Neuronal stem cell (in vitro differentiated cells): Measurements from ENCODE around the gene POU3F3.

Source experiments
- DNase-seq: peaks from one replicate; pipeline ENCODE4 v3.0.0-alpha.2; 2013; ENCODE audit warnings: low spot score
- H2AFZ ChIP-seq: one replicate; pipeline ENCODE4 v1.6.1; 2013; ENCODE audit warnings: mild to moderate bottlenecking, low read length, inconsistent platforms
- H2AK5ac ChIP-seq: 2 replicates; pipeline ENCODE4 v1.6.1; 2013; ENCODE audit warnings: low read depth, mild to moderate bottlenecking, inconsistent platforms, low read length, moderate library complexity, mixed read lengths
- H2BK120ac ChIP-seq: 2 replicates; pipeline ENCODE4 v1.6.1; 2013; ENCODE audit warnings: low read depth, mild to moderate bottlenecking, inconsistent platforms, low read length, moderate library complexity, mixed read lengths
- H2BK12ac ChIP-seq: one replicate; pipeline ENCODE4 v1.6.1; 2013; ENCODE audit warnings: low read length, inconsistent platforms
- H2BK15ac ChIP-seq: 2 replicates; pipeline ENCODE4 v1.6.1; 2013; ENCODE audit warnings: mild to moderate bottlenecking, low read length, inconsistent platforms, mixed read lengths
- H2BK5ac ChIP-seq: one replicate; pipeline ENCODE4 v1.6.1; 2013; ENCODE audit warnings: inconsistent platforms, mild to moderate bottlenecking, low read length, moderate library complexity
- H3K14ac ChIP-seq: one replicate; pipeline ENCODE4 v1.6.1; 2013; ENCODE audit warnings: low read length, inconsistent platforms
- H3K18ac ChIP-seq: 2 replicates; pipeline ENCODE4 v1.6.1; 2013; ENCODE audit warnings: low read length, inconsistent platforms
- H3K23ac ChIP-seq: 2 replicates; pipeline ENCODE4 v1.6.1; 2013; ENCODE audit warnings: low read depth, mild to moderate bottlenecking, mixed read lengths, low read length, inconsistent platforms; ENCODE audit not compliant: poor library complexity
- H3K27ac ChIP-seq: replicated peaks from 3 replicates; pipeline ENCODE4 v1.5.1; 2013; ENCODE audit warnings: low read length, inconsistent platforms
- H3K27me3 ChIP-seq, 3 experiments: 2 replicates each; pipeline ENCODE4 v1.6.1; 2013; ENCODE audit warnings: low read length in 3 of 3, mild to moderate bottlenecking in 2 of 3, inconsistent platforms in 1 of 3, low read depth in 1 of 3, mixed read lengths in 1 of 3, moderate library complexity in 1 of 3; ENCODE audit not compliant: control insufficient read depth in 3 of 3, insufficient read depth in 3 of 3
- H3K36me3 ChIP-seq, 2 donors: replicated peaks in 1 of 2; 2 replicates each; pipeline ENCODE4 v1.6.1; 2013; ENCODE audit warnings: low read length in 2 of 2; ENCODE audit not compliant: control insufficient read depth in 2 of 2, insufficient read depth in 2 of 2
- H3K4ac ChIP-seq: 2 replicates; pipeline ENCODE4 v1.6.1; 2013; ENCODE audit warnings: inconsistent platforms, mild to moderate bottlenecking, low read length, moderate library complexity
- H3K4me1 ChIP-seq, 2 donors: 1 replicate in 1 of 2; 2 replicates in 1 of 2; pipeline ENCODE4 v1.6.1; 2013; ENCODE audit warnings: low read length in 2 of 2, low read depth in 1 of 2; ENCODE audit not compliant: control insufficient read depth in 2 of 2, insufficient read depth in 1 of 2
- H3K4me2 ChIP-seq: one replicate; pipeline ENCODE4 v1.6.1; 2013; ENCODE audit warnings: mild to moderate bottlenecking, low read length, inconsistent platforms; ENCODE audit not compliant: insufficient read depth, poor library complexity, severe bottlenecking
- H3K4me3 ChIP-seq, 2 donors: 2 replicates each; pipeline ENCODE4 v1.5.1; 2013; ENCODE audit warnings: low read length in 2 of 2, mild to moderate bottlenecking in 2 of 2, inconsistent platforms in 1 of 2, moderate library complexity in 1 of 2
- H3K79me1 ChIP-seq: one replicate; pipeline ENCODE4 v1.6.1; 2013; ENCODE audit warnings: low read depth, mild to moderate bottlenecking, inconsistent platforms, low read length, moderate library complexity
- H3K9ac ChIP-seq: one replicate; pipeline ENCODE4 v1.6.1; 2013; ENCODE audit warnings: mild to moderate bottlenecking, low read depth, low read length, inconsistent platforms; ENCODE audit not compliant: poor library complexity
- H3K9me3 ChIP-seq, 2 donors: replicated peaks in 1 of 2; 2 replicates each; pipeline versions ENCODE3 to v1.6.1; 2013; ENCODE audit warnings: low read length in 2 of 2, mild to moderate bottlenecking in 2 of 2, inconsistent platforms in 1 of 2, low read depth in 1 of 2, mixed read lengths in 1 of 2, moderate library complexity in 1 of 2; ENCODE audit not compliant: control insufficient read depth in 2 of 2, insufficient read depth in 1 of 2
- H4K8ac ChIP-seq: one replicate; pipeline ENCODE4 v1.6.1; 2013; ENCODE audit warnings: low read depth, mild to moderate bottlenecking, inconsistent platforms, low read length, moderate library complexity
- H4K91ac ChIP-seq: one replicate; pipeline ENCODE4 v1.6.1; 2013; ENCODE audit warnings: low read length, low read depth, mild to moderate bottlenecking, inconsistent platforms; ENCODE audit not compliant: poor library complexity
- WGBS, 2 donors: extraction: QIAGEN DNeasy Blood & Tissue Kit; methylation state at CpG; one replicate each; pipeline ENCODE4 v1.1.7; 2013; ENCODE audit warnings: missing lambda C conversion rate in 2 of 2, mixed read lengths in 1 of 2; ENCODE audit not compliant: insufficient read length in 2 of 2, insufficient replicate concordance in 1 of 2; ENCODE audit errors: extremely low coverage in 2 of 2; 5-methylcytosine and 5-hydroxymethylcytosine counted together

Gene POU3F3

GRCh38 chr2:104897515-104898184 lies 43.7 kb downstream of the POU3F3 start:
- H3K9me3 ChIP-seq = peaks cover 0 to 9% of the 10 kb centered on the region in 2 donors
- H3K4me1 ChIP-seq = no peaks in the 10 kb centered on the region
- DNase-seq = no peak
- H3K18ac ChIP-seq = no peak overlapping the region
- no peak overlapping the region for H2BK120ac ChIP-seq
- H4K91ac ChIP-seq = no peak overlapping the region
- no CpG with 5 or more reads among the region's 8 CpGs for WGBS, 2 donors
- no peak overlapping the region for H3K4me2 ChIP-seq
- no peak overlapping the region for H2AK5ac ChIP-seq
- no peak overlapping the region for H2BK12ac ChIP-seq
- H3K9ac ChIP-seq = no peak overlapping the region
- H3K23ac ChIP-seq = no peak overlapping the region
- no peak overlapping the region for H3K27ac ChIP-seq
- H2BK15ac ChIP-seq = no peak overlapping the region
- no peak overlapping the region for H2BK5ac ChIP-seq
- no peak overlapping the region for H3K4ac ChIP-seq
- no peak overlapping the region for H3K4me3 ChIP-seq
- H4K8ac ChIP-seq = no peak overlapping the region
- H2AFZ ChIP-seq = no peak overlapping the region
- H3K79me1 ChIP-seq = no peaks in the 10 kb centered on the region
- H3K14ac ChIP-seq = no peak overlapping the region
- H3K36me3 ChIP-seq = no peaks in the 10 kb centered on the region
- H3K27me3 ChIP-seq = no peaks in the 10 kb centered on the region

- no peaks in the 10 kb centered on the region for H3K27me3 ChIP-seq
Observed at GRCh38 chr2:104900608-104901007, 46.7 kb downstream of the POU3F3 start.

GRCh38 chr2:104901037-104901881 lies 47.3 kb downstream of the POU3F3 start:
- WGBS, 2 donors = no CpG with 5 or more reads among the region's 14 CpGs
- DNase-seq = no peak

More at GRCh38 chr2:104900608-104901007, 46.7 kb downstream of the POU3F3 start:
- H2AFZ ChIP-seq = no peak overlapping the region
- no peak overlapping the region for H3K4me3 ChIP-seq
- no peak overlapping the region for H3K9ac ChIP-seq
- no CpG with 5 or more reads among the region's 7 CpGs for WGBS, 2 donors
- no peaks in the 10 kb centered on the region for H3K4me1 ChIP-seq
- H3K79me1 ChIP-seq = no peaks in the 10 kb centered on the region
- no peak overlapping the region for H2BK120ac ChIP-seq
- H4K91ac ChIP-seq = no peak overlapping the region
- H3K27ac ChIP-seq = no peak overlapping the region
- peaks cover 0 to 7% of the 10 kb centered on the region in 2 donors for H3K9me3 ChIP-seq
- H2BK12ac ChIP-seq = no peak overlapping the region
- no peak overlapping the region for H3K23ac ChIP-seq
- no peak overlapping the region for H3K4me2 ChIP-seq
- no peak overlapping the region for H2BK5ac ChIP-seq
- no peak overlapping the region for H2AK5ac ChIP-seq
- no peak for DNase-seq
- H3K14ac ChIP-seq = no peak overlapping the region
- H4K8ac ChIP-seq = no peak overlapping the region
- H3K36me3 ChIP-seq = no peaks in the 10 kb centered on the region
- no peak overlapping the region for H3K4ac ChIP-seq
- no peak overlapping the region for H3K18ac ChIP-seq
- no peak overlapping the region for H2BK15ac ChIP-seq

GRCh38 chr2:104902317-104902716 lies 48.4 kb downstream of the POU3F3 start:
- Histone ChIP-seq H3K27me3 (no peaks in the 10 kb centered on the region), H3K18ac (no peak overlapping the region), H3K14ac (no peak overlapping the region), H4K8ac (no peak overlapping the region), H4K91ac (no peak overlapping the region), H2AFZ (no peak overlapping the region), H3K36me3 (no peaks in the 10 kb centered on the region), H2BK120ac (no peak overlapping the region), H3K9ac (no peak overlapping the region), H2AK5ac (no peak overlapping the region), H3K4me3 (no peak overlapping the region), H3K4me1 (no peaks in the 10 kb centered on the region), H3K23ac (no peak overlapping the region), H3K27ac (no peak overlapping the region), H3K4ac (no peak overlapping the region), H3K9me3 (no peaks in the 10 kb centered on the region), H2BK12ac (no peak overlapping the region), H3K79me1 (no peaks in the 10 kb centered on the region), H2BK15ac (no peak overlapping the region), H3K4me2 (no peak overlapping the region), H2BK5ac (no peak overlapping the region)
- no peak for DNase-seq
- WGBS, 2 donors = no CpG with 5 or more reads among the region's 6 CpGs

More at GRCh38 chr2:104901037-104901881, 47.3 kb downstream of the POU3F3 start:
- Histone ChIP-seq H3K27me3 (no peaks in the 10 kb centered on the region), H2BK5ac (no peak overlapping the region), H2AK5ac (no peak overlapping the region), H3K36me3 (no peaks in the 10 kb centered on the region), H3K9me3 (peaks cover 0 to under 1% of the 10 kb centered on the region in 2 donors), H3K14ac (no peak overlapping the region), H3K18ac (no peak overlapping the region), H4K8ac (no peak overlapping the region), H3K27ac (no peak overlapping the region), H3K4me1 (no peaks in the 10 kb centered on the region), H2BK15ac (no peak overlapping the region), H3K9ac (no peak overlapping the region), H3K4me3 (peak overlapping the region in 1 of 2 donors; percentile 60), H3K79me1 (no peaks in the 10 kb centered on the region), H3K23ac (no peak overlapping the region), H2BK120ac (no peak overlapping the region), H3K4me2 (no peak overlapping the region), H2AFZ (no peak overlapping the region), H3K4ac (no peak overlapping the region), H2BK12ac (no peak overlapping the region), H4K91ac (no peak overlapping the region)
